HG02870 (cell line): ENCODE results near the gene ZBED1.
"Not testable (repeated sequence)": the region's sequence is repeated elsewhere in the genome, so short reads cannot be mapped to it uniquely, and the experiment has no call there.

Source experiments
- ATAC-seq: cut with Tn5 transposase; IDR thresholded peaks from one replicate; pipeline ENCODE4 v1.9.1; 2021; ENCODE audit warnings: mild to moderate bottlenecking, moderate library complexity; ENCODE audit not compliant: unreplicated experiment

ZBED1 gene

DNA sequence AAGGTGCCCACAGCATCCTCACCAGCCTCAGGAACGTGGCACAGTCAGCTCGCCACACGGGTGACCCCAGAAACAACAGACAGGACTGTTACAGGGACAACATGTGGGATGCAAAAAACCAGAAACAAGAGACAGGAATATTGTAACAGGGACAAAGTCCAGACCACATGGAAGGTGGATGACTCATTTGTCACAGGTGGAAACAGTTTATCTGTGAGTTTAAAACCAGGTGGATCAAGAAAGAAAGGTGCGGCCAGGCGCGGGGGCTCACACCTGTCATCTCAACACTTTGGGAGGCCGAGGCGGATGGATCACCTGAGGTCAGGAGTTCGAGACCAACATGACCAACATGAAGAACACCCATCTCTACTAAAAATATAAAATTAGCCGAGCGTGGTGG lies 23.5 kb downstream of the ZBED1 start:
- ATAC-seq, result not testable (repeated sequence)

DNA sequence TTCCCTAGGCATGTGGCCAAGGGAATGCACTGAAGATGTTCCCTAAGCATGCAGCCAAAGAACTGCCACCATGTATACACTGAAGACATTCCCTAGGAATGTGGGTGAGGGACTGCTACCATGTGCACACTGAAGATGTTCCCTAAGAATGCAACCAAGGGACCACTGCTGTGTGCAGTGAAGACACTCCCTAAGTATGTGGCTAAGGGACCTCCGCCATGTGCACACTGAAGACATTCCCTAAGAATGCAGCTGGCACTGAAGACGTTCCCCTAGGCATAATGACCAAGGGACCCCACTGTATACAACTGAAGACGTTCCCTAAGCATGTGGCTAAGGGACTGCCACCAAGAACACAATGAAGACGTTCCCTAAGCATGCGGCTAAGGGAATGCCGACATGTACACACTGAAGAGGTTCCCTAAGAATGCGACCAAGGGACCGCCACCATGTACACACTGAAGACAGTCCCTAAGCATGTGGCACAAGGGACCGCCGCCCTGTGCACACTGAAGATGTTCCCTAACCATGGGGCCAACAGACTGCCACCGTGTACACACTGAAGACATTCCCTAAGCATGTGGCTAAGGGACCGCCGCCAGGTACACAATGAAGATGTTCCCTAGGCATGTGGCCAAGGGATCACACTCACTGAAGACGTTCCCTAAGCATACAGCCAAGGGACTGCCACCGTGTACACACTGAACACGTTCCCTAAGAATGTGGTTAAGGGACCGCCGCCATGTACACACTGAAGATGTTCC lies 25.6 kb downstream of the ZBED1 start:
- ATAC-seq, result no peak

DNA sequence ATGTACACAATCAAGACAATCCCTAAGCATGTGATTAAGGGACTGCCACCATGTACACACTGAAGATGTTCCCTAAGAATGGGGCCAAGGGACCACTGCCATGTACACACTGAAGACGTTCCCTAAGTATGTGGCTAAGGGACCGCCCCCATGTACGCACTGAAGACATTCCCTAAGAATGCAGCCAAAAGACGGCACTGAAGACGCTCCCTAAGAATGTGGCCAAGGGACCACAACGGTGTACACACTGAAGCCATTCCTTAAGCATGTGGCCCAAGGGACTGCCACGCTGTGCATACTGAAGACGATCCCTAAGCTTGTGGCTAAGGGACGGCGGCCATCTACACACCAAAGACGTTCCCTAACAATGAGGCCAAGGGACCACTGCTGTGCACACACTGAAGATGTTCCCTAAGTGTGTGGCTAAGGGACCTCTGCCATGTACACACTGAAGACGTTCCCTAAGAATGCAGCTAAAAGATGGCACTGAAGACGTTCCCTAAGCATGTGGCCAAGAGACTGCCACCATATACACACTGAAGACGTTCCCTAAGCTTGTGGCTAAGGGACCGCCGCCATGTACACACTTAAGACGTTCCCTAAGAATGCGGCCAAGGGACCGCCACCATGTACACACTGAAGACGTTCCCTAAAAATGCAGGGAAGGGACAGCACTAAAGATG lies 26.4 kb downstream of the ZBED1 start:
- ATAC-seq, result no peak

DNA sequence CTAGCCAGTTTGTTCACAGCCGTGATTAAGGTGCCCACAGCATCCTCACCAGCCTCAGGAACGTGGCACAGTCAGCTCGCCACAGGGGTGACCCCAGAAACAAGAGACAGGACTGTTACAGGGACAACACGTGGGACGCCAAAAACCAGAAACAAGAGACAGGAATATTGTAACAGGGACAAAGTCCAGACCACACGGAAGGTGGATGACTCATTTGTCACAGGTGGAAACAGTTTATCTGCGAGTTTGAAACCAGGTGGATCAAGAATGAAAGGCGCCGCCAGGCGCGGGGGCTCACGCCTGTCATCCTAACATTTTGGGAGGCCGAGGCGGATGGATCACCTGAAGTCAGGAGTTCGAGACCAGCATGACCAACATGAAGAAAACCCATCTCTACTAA lies 27.7 kb downstream of the ZBED1 start:
- not testable (repeated sequence) for ATAC-seq

- no peak for ATAC-seq
Observed at GRCh38 chrX:2471641-2472040, 29.1 kb downstream of the ZBED1 start.

DNA sequence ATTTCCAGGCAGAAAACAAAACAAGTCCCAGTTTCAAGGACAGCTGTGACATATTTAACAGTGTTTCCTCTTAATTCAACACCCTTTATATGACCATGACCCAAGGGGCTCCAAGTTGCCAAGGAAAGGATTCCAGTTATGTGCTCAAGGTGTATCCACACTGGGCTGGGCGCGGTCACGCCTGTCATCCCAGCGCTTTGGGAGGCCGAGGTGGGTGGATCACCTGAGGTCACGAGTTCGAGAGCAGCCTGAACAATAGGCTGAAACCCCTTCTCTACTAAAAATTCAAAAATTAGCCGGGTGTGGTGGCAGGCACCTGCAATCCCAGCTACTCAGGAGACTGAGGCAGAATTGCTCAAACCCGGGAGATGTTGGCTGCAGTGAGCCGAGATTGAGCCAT lies 29.6 kb downstream of the ZBED1 start:
- not testable (repeated sequence) for ATAC-seq

- not testable (repeated sequence) for ATAC-seq
Observed at GRCh38 chrX:2469852-2470251, 30.9 kb downstream of the ZBED1 start.

GRCh38 chrX:2469196-2469685 lies 31.5 kb downstream of the ZBED1 start:
- ATAC-seq, result no peak

- no peak for ATAC-seq
Observed at GRCh38 chrX:2468261-2469195, 32.2 kb downstream of the ZBED1 start.

DNA sequence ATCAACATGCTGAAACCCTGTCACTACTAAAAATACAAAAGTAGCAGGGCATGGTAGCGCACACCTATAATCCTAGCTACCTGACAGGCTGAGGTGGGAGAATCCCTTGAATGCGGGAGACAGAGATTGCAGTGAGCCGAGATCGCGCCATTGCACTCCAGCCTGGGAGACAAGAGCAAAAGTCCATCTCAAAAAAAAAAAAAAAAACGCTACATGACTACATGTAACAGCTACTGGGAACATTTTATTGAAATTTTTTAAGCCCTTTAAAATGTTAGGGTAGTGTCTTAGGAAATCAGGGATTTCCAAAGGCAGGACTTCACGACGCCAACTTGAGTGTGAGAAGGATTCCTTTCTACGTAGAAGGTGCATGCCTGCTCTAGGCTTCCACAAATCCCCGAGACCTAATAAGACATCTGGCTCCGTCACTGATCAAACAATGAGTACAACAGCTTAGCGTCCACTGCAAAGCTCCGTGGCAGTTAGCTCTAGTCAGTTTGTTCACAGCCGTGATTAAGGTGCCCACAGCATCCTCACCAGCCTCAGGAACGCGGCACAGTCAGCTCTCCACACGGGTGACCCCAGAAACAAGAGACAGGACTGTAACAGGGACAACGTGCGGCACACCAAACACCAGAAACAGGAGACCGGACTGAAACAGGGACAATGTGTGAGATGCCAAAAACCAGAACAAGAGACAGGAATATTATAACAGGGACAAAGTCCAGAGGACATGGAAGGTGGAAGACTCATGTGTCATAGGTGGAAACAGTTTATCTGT lies 33.7 kb downstream of the ZBED1 start:
- ATAC-seq, result no peak

- ATAC-seq, result no peak
Observed at GRCh38 chrX:2464677-2465166, 36.1 kb downstream of the ZBED1 start.

GRCh38 chrX:2463973-2464676 lies 36.7 kb downstream of the ZBED1 start:
- no peak for ATAC-seq

GRCh38 chrX:2463481-2463880 lies 37.3 kb downstream of the ZBED1 start:
- not testable (repeated sequence) for ATAC-seq

- ATAC-seq, result no peak
Observed at GRCh38 chrX:2462780-2463179, 38.0 kb downstream of the ZBED1 start.

GRCh38 chrX:2462074-2462473 lies 38.7 kb downstream of the ZBED1 start:
- no peak for ATAC-seq

GRCh38 chrX:2461711-2462016 lies 39.1 kb downstream of the ZBED1 start:
- no peak for ATAC-seq

- not testable (repeated sequence) for ATAC-seq
Observed at GRCh38 chrX:2460821-2461710, 39.7 kb downstream of the ZBED1 start.

- not testable (repeated sequence) for ATAC-seq
Observed at GRCh38 chrX:2460048-2460447, 40.7 kb downstream of the ZBED1 start.

DNA sequence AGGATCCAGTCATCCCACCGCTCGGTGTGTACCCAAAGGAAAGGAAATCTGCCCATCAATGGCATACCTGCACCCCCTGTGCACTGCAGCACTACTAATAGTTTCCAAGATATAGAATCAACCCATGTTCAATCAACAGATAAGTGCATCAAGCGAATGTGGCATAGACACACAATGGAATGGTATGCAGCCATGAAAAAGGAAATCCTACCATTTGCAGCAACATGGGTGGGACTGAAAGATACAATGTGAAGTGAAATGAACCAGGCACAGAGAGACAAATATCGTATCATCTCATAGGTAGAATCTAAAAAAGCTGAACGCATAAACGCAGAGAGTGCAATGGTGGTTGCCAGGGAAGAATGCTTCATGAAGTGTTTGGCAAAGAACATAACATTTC lies 42.5 kb downstream of the ZBED1 start:
- no peak for ATAC-seq
